Right lobe of liver (tissue), 4 donors: ENCODE measurements around the gene SCAND1.
"Not testable (repeated sequence)": the region's sequence is repeated elsewhere in the genome, so short reads cannot be mapped to it uniquely, and the experiment has no call there.

Source experiments
- POLR2A ChIP-seq: fragments of 450-650 bp; IDR thresholded peaks from one replicate; pipeline ENCODE4 v1.6.1; 2017; ENCODE audit warnings: antibody characterized with exemption, mild to moderate bottlenecking
- TF ChIP-seq, protein P1 (sequence below), 4 donors: fragments of 200-600 bp in 3 of 4; fragments of 450-650 bp in 1 of 4; IDR thresholded peaks; one replicate each; pipeline versions ENCODE4 v1.5.1 to v1.8.0; 2016 to 2022; ENCODE audit warnings: antibody characterized with exemption in 4 of 4, mild to moderate bottlenecking in 2 of 4
- donor health status: DM: no; HTN: no; CAD: no.
- donor health status: DM: no; HTN: no; CAD: no.
- donor health status: DM: no; HTN: yes; CAD: no.

DNA sequence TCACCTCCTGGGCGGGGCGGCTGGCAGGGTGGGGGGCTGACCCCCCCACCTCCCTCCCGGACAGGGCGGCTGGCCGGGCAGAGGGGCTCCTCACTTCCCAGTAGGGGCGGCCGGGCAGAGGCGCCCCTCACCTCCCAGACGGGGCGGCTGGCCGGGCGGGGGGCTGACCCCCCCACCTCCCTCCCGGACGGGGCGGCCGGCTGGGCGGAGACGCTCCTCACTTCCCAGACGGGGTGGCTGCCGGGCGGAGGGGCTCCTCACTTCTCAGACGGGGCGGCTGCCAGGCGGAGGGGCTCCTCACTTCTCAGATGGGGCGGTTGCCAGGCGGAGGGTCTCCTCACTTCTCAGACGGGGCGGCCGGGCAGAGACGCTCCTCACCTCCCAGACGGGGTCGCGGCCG, 47.0 kb upstream of the SCAND1 start:
- TF ChIP-seq, protein P1, sequence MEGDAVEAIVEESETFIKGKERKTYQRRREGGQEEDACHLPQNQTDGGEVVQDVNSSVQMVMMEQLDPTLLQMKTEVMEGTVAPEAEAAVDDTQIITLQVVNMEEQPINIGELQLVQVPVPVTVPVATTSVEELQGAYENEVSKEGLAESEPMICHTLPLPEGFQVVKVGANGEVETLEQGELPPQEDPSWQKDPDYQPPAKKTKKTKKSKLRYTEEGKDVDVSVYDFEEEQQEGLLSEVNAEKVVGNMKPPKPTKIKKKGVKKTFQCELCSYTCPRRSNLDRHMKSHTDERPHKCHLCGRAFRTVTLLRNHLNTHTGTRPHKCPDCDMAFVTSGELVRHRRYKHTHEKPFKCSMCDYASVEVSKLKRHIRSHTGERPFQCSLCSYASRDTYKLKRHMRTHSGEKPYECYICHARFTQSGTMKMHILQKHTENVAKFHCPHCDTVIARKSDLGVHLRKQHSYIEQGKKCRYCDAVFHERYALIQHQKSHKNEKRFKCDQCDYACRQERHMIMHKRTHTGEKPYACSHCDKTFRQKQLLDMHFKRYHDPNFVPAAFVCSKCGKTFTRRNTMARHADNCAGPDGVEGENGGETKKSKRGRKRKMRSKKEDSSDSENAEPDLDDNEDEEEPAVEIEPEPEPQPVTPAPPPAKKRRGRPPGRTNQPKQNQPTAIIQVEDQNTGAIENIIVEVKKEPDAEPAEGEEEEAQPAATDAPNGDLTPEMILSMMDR (IDR thresholded peaks at IDR 0.05): not testable (repeated sequence)
- not testable (repeated sequence) for TF ChIP-seq POLR2A
